ENCODE data around the gene C13orf42. TPM values are rescaled to one million over a fixed set of nuclear protein-coding genes. Genes with fewer than 3 reads are reported as not detected.

C13orf42 gene
- total RNA-seq, 2 donors from 2014 or later: not detected

DNA sequence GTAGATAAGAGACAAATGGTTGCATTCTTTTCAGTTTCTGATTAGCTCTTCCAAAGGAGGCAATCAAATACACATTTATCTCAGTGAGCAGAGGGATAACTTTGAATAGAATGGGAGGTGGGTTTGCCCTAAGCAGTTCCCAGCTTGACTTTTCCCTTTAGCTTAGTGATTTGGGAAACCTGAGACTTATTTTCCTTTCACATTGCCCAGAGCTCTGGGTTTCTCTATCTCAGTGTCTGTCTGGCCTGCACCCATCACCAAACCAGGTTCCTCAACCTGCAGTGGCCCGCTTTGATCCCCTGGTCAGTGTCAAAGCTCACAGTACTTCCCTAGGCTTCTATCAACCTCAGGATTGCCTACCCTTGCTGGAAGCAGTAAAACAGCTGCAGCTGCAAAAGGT lies 35.6 kb upstream of the C13orf42 start:
- Histone ChIP-seq H3K36me3 (replicated peaks in 1 of 2; ENCODE audit: insufficient read depth in 1 of 2, low read depth in 2 of 2) (no peaks in the 10 kb centered on the region), H3K4me1 (no peaks in the 10 kb centered on the region), H3K27me3 (no peaks in the 10 kb centered on the region), H3K27ac (no peak overlapping the region), H3K9me3 (no peaks in the 10 kb centered on the region), H3K4me3 (no peak overlapping the region)
- intact Hi-C loops (cut with DNase I): loop anchor here (10.0 kb wide), 1 partner anchor 138 kb away; no protein-coding TSS in a partner anchor
- no peak for TF ChIP-seq POLR2A (IDR thresholded peaks at IDR 0.05)
- TF ChIP-seq, protein P1, sequence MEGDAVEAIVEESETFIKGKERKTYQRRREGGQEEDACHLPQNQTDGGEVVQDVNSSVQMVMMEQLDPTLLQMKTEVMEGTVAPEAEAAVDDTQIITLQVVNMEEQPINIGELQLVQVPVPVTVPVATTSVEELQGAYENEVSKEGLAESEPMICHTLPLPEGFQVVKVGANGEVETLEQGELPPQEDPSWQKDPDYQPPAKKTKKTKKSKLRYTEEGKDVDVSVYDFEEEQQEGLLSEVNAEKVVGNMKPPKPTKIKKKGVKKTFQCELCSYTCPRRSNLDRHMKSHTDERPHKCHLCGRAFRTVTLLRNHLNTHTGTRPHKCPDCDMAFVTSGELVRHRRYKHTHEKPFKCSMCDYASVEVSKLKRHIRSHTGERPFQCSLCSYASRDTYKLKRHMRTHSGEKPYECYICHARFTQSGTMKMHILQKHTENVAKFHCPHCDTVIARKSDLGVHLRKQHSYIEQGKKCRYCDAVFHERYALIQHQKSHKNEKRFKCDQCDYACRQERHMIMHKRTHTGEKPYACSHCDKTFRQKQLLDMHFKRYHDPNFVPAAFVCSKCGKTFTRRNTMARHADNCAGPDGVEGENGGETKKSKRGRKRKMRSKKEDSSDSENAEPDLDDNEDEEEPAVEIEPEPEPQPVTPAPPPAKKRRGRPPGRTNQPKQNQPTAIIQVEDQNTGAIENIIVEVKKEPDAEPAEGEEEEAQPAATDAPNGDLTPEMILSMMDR (IDR thresholded peaks at IDR 0.05): no peak
- 83 to 88% methylated on average over 1 of the region's 1 CpG for WGBS, 2 donors
- ATAC-seq (no peak), DNase-seq (no peak)

DNA sequence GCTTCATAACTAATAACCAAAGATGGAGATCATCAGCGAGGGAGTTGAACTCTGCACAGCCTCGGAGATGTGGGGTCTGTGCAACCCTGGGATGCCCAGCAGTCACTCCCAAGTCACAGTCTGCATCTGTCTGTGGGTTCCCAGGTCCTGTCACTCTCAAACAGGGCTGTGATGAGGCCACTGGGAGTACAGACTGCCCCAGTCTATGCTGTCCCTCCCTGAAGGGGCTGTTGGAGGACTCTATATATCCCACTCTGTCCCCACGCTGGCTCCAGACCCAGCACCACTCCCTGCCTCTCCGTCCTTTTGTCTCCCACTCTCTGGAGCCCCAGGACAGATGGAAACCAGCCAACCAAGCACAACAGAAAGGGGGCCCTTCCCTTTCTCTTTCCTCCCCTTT lies 26.2 kb upstream of the C13orf42 start:
- H3K4me1 ChIP-seq: no peaks in the 10 kb centered on the region
- 69 to 84% methylated on average over 4 of the region's 4 CpGs for WGBS, 2 donors

DNA sequence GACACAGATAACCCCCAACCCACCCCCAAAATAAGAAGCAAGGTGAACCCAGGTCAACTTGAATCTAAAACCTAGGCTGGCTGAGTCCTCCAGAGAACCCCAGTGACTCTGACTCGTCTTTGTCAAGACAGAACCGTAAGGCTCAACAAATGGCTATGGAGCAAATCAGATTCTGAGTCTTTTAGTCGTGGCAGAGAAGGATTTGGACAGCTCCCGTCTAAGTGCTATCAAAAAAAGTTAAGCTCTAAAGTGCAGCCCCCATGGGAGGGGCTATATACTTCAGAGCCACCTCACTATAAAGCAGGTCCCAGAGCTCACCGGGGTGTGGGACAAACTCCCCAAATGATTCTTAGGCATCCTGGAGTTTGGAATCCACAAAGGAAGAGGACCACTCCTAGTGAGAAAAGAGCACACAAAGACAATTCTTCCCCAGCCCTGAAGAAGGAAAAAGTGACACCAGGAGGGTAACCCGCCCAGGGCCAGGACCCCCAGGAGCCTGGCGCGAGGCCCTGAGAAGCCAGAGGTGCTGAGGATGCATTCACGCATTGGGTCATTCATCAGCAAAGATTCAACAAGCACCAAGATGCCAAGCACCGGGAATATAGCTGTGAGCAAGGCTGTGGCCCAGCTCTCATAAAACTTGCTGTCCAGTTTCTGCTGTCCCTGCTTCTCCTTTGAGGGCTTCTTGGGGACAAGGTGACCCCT lies 25.4 kb upstream of the C13orf42 start:
- H3K9me3 ChIP-seq: no peaks in the 10 kb centered on the region
- H3K4me1 ChIP-seq: no peaks in the 10 kb centered on the region
- 74% methylated on average over 9 to 10 of the region's 10 CpGs for WGBS, 2 donors
- intact Hi-C loops (cut with DNase I): no loop called here
- H3K27me3 ChIP-seq: no peaks in the 10 kb centered on the region
- no peak overlapping the region for H3K27ac ChIP-seq
- H3K4me3 ChIP-seq: no peak overlapping the region
- ATAC-seq: no peak
- no peak for DNase-seq
- H3K36me3 ChIP-seq (replicated peaks in 1 of 2; ENCODE audit: insufficient read depth in 1 of 2, low read depth in 2 of 2): no peaks in the 10 kb centered on the region
- no peak for TF ChIP-seq POLR2A (IDR thresholded peaks at IDR 0.05)
- TF ChIP-seq, protein P1 (IDR thresholded peaks at IDR 0.05): no peak

More for the DNA sequence above, 26.2 kb upstream of the C13orf42 start:
- no peaks in the 10 kb centered on the region for H3K36me3 ChIP-seq (replicated peaks in 1 of 2; ENCODE audit: insufficient read depth in 1 of 2, low read depth in 2 of 2)
- intact Hi-C loops (cut with DNase I): no loop called here
- no peak for TF ChIP-seq POLR2A (IDR thresholded peaks at IDR 0.05)
- TF ChIP-seq, protein P1 (IDR thresholded peaks at IDR 0.05): no peak
- DNase-seq (no peak), ATAC-seq (no peak)
- no peaks in the 10 kb centered on the region for H3K27me3 ChIP-seq
- H3K4me3 ChIP-seq: no peak overlapping the region
- H3K9me3 ChIP-seq: no peaks in the 10 kb centered on the region
- no peak overlapping the region for H3K27ac ChIP-seq

DNA sequence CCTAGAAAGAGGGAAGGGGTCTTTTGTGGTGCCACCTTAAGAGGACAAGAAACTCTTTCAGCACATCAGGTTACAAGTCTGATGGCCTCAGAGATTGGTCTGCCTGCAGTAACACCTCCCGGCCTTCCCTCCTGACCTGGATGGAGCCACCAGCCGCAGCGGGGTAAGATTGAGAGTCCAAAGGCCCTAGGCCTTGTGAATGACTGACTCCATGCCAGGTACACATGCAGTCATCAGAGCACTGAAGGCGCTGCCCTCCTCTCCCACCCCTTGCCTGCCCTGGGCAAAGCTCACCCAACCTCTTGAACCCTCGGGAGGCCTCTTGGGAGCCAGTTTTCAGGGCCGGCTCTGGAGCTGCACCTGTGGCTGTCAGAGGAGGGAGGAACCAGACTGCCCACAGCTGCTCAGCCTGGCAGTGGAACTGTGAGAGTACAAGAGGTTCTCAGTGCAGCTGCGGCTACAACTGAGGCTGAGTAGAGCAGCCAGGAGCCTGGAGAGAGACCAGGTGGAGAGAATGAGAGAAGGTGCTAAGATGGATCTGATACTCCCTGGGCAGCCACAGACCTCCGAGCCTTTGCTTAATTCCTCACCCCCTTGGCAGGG lies 23.8 kb upstream of the C13orf42 start:
- Histone ChIP-seq H3K9me3 (no peaks in the 10 kb centered on the region), H3K27me3 (no peaks in the 10 kb centered on the region), H3K27ac (no peak overlapping the region), H3K4me3 (no peak overlapping the region), H3K4me1 (no peaks in the 10 kb centered on the region), H3K36me3 (replicated peaks in 1 of 2; ENCODE audit: insufficient read depth in 1 of 2, low read depth in 2 of 2) (no peaks in the 10 kb centered on the region)
- ATAC-seq (no peak), DNase-seq (no peak)
- intact Hi-C loops (cut with DNase I): no loop called here
- 77 to 83% methylated on average over 6 to 8 of the region's 8 CpGs for WGBS, 2 donors
- TF ChIP-seq POLR2A (IDR thresholded peaks at IDR 0.05): no peak
- TF ChIP-seq, protein P1 (IDR thresholded peaks at IDR 0.05): no peak
